DMS153 treated with DMSO at 0.1 percent for 48 hours (cell line): ENCODE measurements around the gene VPREB3.

Experiments used
- DNase-seq: peaks from one replicate; lab custom pipeline; 2025; ENCODE audit not compliant: unreplicated experiment; lab: John Stamatoyannopoulos, UW

The VPREB3 gene

GRCh38 chr22:23704062-23704461, 50.2 kb downstream of the VPREB3 start:
- no peak for DNase-seq
